Urinary bladder (tissue), 4 donors: ENCODE measurements around the gene MMP25. TPM values are rescaled to one million over a fixed set of nuclear protein-coding genes. Genes with fewer than 3 reads are reported as not detected.

Experiments used
- DNase-seq: peaks from one replicate; pipeline ENCODE4 v3.0.0-alpha.2; 2015; ENCODE audit errors: extremely low spot score
- H3K27ac ChIP-seq: one replicate; pipeline ENCODE4 v1.5.1; 2013; ENCODE audit warnings: low read depth, mild to moderate bottlenecking, moderate library complexity
- H3K36me3 ChIP-seq: one replicate; pipeline ENCODE4 v1.6.1; 2013; ENCODE audit warnings: mild to moderate bottlenecking, moderate library complexity; ENCODE audit not compliant: insufficient read depth
- H3K4me1 ChIP-seq: one replicate; pipeline ENCODE4 v1.6.1; 2013; ENCODE audit warnings: mild to moderate bottlenecking, moderate library complexity; ENCODE audit not compliant: insufficient read depth
- H3K4me3 ChIP-seq: one replicate; pipeline ENCODE4 v1.5.1; 2013; ENCODE audit warnings: low read depth, low read length
- WGBS: extraction: QIAGEN DNeasy Blood & Tissue Kit; methylation state at CpG from one replicate; pipeline ENCODE4 v1.1.7; 2013; 5-methylcytosine and 5-hydroxymethylcytosine counted together
- polyA plus RNA-seq: library from polyadenylated mRNA; stranded (reverse); fragments of 200-250 nt; gene quantifications from one replicate; pipeline ENCODE4 v1.2.3, GENCODE V29; 2013
- total RNA-seq: library from RNA; depleted of rRNA; stranded (reverse); fragments of >200 nt; gene quantifications from one replicate; pipeline ENCODE4 v1.2.3, GENCODE V29; 2014
- donor health status: healthy with polysubstance abuse.
- donor health status: healthy.

The MMP25 gene
- total and polyA plus RNA-seq, 2 donors, result 0.32 to 0.82 TPM

DNA sequence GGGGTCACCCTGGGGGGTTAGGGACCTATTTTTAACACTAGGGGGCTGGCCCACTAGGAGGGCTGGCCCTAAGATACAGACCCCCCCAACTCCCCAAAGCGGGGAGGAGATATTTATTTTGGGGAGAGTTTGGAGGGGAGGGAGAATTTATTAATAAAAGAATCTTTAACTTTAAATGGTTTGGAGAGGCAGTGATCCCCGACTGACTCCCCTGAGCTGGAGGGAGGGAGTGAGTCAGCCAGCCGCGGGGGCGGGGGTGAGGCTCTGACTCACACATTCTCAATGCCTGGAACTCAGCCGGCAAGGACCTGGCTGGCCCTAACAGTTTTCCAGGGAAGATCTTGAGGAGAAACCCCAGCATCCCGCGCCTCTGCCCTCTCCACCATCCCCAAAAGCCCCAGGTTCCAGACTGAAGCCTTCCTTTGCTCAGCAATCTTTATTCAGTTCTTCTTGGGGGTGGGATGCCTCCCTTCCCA, 24.1 kb upstream of the MMP25 start:
- Histone ChIP-seq H3K27ac (peak overlapping the region; percentile 89), H3K4me1 (peaks cover 2% of the 10 kb centered on the region), H3K36me3 (no peaks in the 10 kb centered on the region), H3K4me3 (no peak overlapping the region)
- peak; percentile 77 for DNase-seq
- 5% methylated on average over 8 of the region's 8 CpGs for WGBS

DNA sequence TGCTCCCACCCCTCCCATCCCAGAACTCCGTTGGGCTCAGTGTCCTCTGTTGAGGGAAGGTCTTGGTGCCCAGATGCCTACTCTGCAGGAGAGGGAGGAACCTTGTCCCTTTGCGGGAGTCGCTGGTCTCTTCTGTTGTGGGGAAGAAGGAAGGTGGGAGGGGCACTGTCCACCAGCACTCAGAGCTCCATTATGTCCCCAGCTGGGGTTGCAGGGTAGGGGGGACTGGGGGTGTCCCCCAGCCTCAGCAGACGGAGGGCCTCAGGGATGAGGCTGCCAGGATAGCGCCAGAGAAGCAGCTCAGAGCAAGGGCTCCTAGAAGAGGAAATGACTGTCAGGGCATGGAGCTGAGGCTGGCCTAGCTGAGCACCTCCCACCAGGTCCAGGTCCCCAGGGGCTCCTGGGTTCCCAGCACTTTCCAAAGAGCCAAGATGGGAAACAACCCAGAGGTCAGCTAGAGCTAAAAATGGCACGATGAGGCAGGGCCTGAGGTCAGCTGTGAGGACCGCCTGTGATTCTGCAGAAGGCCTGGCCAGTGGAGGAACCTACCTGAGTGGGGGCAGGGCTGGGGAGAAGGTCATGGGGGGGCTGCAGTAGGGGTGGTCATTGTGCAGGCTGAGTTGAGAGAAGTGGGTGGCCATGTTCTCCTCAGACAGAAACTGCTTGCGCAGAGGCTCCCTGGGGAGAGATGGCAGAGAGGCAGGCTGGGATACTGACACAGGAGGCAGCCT, 23.5 kb upstream of the MMP25 start:
- Histone ChIP-seq H3K27ac (peak overlapping the region; percentile 90), H3K4me1 (peaks cover 2% of the 10 kb centered on the region), H3K36me3 (no peaks in the 10 kb centered on the region), H3K4me3 (peak overlapping the region; percentile 50)
- 25% methylated on average over 8 of the region's 8 CpGs for WGBS
- no peak for DNase-seq

DNA sequence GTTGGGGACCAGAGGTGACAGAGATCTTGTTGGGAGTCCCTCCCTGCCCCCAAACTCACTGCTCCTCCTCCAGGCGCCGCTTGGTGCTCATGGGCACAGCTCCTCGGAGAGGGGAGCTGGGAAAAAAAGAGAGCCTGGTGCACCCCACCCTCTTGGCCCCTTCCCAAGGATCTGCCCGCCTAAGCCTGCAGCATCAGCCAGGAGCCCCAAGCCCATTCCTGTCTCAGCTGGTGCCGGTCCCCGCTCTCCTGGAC, 23.0 kb upstream of the MMP25 start:
- 14% methylated on average over 6 of the region's 6 CpGs for WGBS
- peak overlapping the region; percentile 90 for H3K27ac ChIP-seq
- DNase-seq, result no peak
- no peaks in the 10 kb centered on the region for H3K36me3 ChIP-seq
- peaks cover 2% of the 10 kb centered on the region for H3K4me1 ChIP-seq
- peak overlapping the region; percentile 50 for H3K4me3 ChIP-seq

DNA sequence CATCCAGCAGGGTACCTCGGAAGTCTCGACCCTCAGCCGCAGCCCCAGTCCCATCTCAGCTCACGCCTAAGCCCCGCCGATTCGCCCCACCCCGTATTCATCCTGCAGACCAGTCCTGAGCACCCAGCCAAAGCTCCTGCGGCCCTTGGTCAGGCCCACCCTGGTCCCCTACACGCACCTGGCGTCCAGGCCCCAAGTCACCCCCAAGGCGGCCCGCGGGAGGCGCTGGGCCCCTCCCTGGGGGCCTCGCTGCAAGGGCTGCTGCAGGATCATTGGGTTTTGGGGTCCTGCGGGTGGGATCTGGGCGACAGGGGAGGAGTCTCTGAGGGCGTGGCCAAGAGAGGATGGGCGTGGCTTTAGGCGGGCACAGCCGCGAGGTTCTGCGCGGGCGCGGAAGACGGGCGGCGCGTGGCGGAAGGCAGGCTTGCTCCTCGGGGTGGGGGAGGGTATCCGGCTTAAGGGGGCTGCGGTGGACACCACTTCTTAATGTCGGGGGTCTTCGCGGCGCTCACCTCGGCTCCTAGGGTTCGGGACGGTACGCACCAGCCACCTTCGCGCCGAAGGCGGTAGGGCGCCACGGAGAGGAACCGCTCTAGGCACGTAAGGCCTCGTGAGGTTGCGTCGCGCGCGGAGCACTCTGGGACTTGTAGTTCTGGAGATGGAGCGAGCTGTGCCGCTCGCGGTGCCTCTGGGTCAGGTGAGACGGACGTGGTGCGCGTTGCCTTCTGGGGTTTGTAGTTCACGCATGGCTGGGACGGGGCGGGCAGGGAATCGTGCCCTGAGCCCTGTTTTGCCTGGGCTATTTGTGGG, 22.5 kb upstream of the MMP25 start, which contains the start of the genes HCFC1R1 and THOC6:
Gene HCFC1R1, minus strand, starts transcription at position 274 of the 810 bp plus-strand sequence. Its CDS starts 1 bp downstream, at position 273.
Gene THOC6, plus strand, starts transcription at position 367 of the 810 bp plus-strand sequence. Its CDS starts 292 bp downstream, at position 659.
- Histone ChIP-seq H3K4me3 (peak within 1 kb of the TSS; percentile 50), H3K27ac (peak within 1 kb of the TSS; percentile 90), H3K4me1 (peaks cover 2% of the 10 kb centered on the region), H3K36me3 (no peaks in the 10 kb centered on the region)
- peak; percentile 93 for DNase-seq
- WGBS, result under 1% methylated on average over 69 of the region's 69 CpGs

DNA sequence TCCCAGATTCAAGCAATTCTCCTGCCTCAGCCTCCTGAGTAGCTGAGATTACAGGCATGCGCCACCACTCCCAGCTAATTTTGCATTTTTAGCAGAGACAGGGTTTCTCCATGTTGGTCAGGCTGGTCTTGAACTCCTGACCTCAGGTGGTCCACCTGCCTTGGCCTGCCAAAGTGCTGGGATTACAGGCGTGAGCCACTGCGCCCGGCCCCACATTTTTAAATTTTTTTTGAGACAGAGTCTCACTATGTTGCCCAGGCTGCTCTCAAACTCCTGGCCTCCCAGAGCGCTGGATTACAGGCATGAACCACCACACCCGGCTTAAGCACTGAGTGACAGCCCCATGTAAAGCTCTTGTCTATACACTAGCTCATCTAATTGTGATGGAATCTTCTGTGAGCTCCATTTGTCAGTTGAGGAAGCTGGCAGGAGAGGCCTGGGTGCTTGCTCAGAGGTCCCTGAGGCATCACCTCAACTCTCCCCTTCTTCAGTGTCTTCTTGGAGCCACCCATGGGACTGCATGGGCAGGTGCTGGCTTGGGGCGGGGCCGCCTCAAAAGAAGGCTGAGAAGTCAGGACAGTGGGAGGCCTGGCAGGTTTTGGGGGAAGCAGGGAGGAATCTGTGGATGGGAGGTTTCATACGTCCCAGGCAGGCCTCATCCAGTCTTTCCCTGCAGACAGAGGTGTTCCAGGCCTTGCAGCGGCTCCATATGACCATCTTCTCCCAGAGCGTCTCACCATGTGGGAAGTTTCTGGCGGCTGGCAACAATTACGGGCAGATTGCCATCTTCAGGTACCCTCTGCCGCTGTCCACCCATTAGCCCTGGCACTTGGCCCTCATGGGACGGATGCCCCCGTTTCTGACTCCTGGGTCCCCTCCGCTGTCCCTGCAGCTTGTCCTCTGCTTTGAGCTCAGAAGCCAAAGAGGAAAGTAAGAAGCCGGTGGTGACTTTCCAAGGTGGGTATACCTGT, 21.0 kb upstream of the MMP25 start:
- Histone ChIP-seq H3K4me1 (peaks cover 2% of the 10 kb centered on the region), H3K4me3 (no peak overlapping the region), H3K36me3 (no peaks in the 10 kb centered on the region), H3K27ac (no peak overlapping the region)
- DNase-seq, result no peak
- WGBS, result 94% methylated on average over 18 of the region's 18 CpGs

DNA sequence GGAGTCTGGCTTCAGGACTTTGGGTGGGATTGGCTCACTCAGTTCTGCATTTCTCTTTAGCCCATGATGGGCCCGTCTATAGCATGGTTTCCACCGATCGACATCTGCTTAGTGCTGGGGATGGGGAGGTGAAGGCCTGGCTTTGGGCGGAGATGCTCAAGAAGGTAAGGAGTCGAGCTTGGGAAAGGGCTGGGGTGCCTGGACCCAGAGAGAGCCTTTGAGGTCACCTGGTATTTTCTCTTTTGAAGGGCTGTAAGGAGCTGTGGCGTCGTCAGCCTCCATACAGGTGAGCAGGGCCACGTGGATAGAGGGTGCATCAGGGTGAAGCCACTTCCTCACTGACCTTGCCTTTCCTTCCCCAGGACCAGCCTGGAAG, 20.4 kb upstream of the MMP25 start:
- Histone ChIP-seq H3K4me1 (peaks cover 2% of the 10 kb centered on the region), H3K4me3 (no peak overlapping the region), H3K36me3 (no peaks in the 10 kb centered on the region), H3K27ac (no peak overlapping the region)
- no peak for DNase-seq
- WGBS, result 95% methylated on average over 8 of the region's 8 CpGs

DNA sequence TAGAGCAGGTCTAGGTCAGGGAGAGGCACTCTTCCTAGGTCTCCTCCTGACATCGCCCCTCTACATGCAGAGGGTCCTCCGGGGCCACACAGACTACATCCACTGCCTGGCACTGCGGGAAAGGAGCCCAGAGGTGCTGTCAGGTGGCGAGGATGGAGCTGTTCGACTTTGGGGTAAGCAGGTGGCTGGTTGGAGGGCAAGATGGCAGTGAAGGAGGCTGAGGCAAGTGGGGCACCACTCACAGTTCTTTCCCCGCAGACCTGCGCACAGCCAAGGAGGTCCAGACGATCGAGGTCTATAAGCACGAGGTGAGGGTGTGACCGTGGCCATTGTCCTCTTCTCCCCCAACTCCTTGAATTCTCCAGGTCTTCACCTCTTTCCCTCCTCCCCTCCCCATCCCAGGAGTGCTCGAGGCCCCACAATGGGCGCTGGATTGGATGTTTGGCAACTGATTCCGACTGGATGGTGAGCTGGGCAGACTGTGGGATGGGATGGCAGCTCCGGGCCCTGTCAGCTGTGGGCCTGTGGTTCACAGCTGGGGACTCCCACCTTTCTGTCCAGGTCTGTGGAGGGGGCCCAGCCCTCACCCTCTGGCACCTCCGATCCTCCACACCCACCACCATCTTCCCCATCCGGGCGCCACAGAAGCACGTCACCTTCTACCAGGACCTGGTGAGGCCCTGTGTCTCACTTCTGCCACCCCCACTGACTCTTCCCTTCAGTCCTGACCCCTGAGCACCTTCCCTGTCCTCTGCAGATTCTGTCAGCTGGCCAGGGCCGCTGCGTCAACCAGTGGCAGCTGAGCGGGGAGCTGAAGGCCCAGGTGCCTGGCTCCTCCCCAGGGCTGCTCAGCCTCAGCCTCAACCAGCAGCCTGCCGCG, 19.5 kb upstream of the MMP25 start:
- H3K27ac ChIP-seq, result no peak overlapping the region
- 93% methylated on average over 24 of the region's 24 CpGs for WGBS
- H3K4me3 ChIP-seq, result no peak overlapping the region
- peaks cover 2% of the 10 kb centered on the region for H3K4me1 ChIP-seq
- no peaks in the 10 kb centered on the region for H3K36me3 ChIP-seq
- DNase-seq, result no peak

DNA sequence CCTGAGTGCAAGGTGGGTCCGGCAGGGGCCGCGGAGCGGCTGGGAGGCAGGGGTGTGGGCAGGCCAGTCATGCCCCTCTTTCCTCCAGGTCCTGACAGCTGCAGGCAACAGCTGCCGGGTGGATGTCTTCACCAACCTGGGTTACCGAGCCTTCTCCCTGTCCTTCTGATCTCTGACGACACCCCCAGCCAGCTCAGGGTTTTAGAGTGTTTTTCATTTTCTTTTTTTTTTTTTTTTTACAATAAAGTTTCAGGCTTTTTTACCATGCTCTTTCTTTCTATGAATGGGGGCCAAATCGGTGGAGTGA, 18.9 kb upstream of the MMP25 start:
- 91% methylated on average over 8 of the region's 8 CpGs for WGBS
- Histone ChIP-seq H3K4me1 (no peaks in the 10 kb centered on the region), H3K36me3 (no peaks in the 10 kb centered on the region), H3K27ac (no peak overlapping the region), H3K4me3 (no peak overlapping the region)
- no peak for DNase-seq

DNA sequence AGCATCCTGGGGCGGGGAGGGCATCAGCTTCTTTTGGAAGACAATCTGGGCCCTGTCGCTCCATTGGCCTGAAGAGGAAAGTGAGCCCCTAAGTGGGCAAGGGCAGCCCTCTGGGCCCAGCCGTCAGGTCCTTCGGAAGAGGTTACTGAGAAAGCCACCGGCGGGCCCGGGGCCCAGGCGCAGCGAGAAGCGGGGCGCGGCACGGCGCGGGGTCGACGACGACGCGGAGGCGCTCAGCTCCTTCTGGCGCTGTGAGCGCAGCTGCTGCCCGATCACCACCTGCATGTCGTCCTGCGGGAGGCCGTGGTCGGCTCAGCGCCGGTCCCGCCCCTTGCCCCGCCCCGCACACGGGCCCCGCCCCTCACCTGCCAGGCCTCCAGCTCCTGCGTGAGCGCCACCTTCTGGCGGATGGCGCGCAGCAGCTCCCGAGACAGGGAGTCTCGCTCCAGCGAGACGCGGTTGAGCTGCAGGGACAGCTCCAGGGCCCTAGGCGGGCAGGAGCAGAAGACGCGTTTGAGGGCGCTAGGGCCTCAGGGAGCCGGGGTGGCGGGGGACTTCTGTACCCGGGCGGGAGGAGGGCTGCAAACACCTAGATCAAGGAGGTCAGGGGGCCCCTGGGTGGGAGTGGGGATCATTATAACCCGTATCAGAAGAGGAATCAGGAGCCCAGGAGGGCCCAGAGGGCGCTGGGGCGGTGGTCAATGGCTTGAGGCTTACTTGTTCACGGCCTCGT, 18.2 kb upstream of the MMP25 start:
- Histone ChIP-seq H3K4me3 (no peak overlapping the region), H3K36me3 (no peaks in the 10 kb centered on the region), H3K4me1 (no peaks in the 10 kb centered on the region), H3K27ac (no peak overlapping the region)
- DNase-seq, result no peak
- WGBS, result 13% methylated on average over 58 of the region's 58 CpGs

DNA sequence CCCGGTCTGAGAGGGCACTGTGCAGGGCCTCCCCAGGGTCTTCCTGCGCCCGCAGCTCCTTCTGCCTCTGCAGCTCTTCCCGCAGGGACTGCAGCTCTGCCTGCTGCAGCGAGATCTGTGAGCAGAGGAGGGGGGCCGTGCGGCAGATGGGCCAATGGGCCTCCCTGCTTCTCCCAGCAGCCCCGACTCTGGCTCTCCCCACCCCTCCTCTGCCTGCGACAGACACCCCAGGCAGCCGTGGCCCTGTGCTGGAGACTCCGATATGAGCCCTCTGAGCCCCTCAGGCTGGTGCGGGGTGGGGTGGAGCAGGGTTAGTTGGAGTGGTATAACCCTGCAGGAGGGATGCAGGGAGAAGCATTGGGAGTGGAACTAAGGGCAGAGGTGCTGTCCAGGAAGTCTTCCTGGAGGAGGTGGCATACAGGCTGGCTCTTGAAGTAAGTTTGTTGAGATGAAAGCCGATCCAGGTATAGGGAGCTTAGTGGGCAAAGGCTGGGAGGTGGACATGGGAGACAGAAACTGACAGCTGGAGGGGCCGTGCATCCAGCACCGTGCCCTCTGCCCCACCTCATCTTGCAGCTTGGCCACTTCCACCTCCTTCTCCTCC, 17.5 kb upstream of the MMP25 start:
- no peak overlapping the region for H3K4me3 ChIP-seq
- no peak overlapping the region for H3K27ac ChIP-seq
- no peak for DNase-seq
- WGBS, result 25% methylated on average over 15 of the region's 15 CpGs
- H3K36me3 ChIP-seq, result no peaks in the 10 kb centered on the region
- H3K4me1 ChIP-seq, result no peaks in the 10 kb centered on the region

DNA sequence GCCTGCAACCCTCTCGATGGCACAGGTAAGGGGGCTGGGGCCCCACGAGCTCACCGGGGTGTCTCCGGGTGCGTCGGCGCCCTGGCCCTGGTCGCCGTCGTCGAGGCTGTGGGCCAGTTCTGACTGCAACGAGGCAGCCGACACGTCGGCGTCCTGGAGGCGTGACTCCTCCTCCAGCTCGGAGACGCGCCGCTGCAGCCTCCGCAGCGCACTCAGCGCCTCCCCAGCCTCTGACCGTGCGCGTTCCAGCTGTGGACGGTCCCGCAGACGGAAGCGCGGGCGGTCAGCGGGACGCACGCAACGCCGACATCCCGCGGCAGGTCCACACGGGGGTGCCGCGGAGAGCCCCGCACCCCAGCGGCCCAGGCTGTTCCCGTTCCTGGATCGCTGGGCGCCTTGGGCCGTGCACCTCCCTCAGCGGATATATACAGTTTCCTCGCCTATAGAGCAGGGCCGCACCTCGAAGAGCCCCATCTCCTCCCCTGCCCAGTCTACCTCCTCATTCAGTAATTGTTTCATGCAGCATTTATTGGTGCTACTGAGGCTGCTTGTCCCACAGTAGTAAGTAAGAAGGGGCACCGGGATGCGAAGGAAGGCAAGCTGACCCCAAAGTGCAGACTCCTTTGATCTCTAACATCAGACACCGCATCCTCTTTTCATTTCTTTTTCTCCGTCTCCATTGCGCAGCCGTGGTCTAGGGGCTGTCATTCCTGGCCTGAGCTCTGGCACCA, 16.7 kb upstream of the MMP25 start:
- H3K36me3 ChIP-seq, result no peaks in the 10 kb centered on the region
- 10% methylated on average over 59 of the region's 59 CpGs for WGBS
- H3K27ac ChIP-seq, result no peak overlapping the region
- no peaks in the 10 kb centered on the region for H3K4me1 ChIP-seq
- no peak for DNase-seq
- no peak overlapping the region for H3K4me3 ChIP-seq
